ENCODE data around the gene MAP3K8. TPM values are rescaled to one million over a fixed set of nuclear protein-coding genes. Genes with fewer than 3 reads are reported as not detected.

MAP3K8 gene
- total RNA-seq, 4 donors from 2014 or later = 3.2 to 5.3 (median 4.2) TPM

GRCh38 chr10:30389543-30389942, 44.4 kb upstream of the MAP3K8 start:
- Histone ChIP-seq H3K9me3 (no peaks in the 10 kb centered on the region), H3K27ac (no peak overlapping the region), H3K27me3 (peaks cover 0 to 7% (median 0%) of the 10 kb centered on the region in 3 donors), H3K4me1 (peaks cover 0 to 3% of the 10 kb centered on the region in 2 donors), H3K4me3 (no peak overlapping the region), H3K36me3 (no peaks in the 10 kb centered on the region)
- DNase-seq (no peak), ATAC-seq (no peak)
- no peak for TF ChIP-seq CTCF (IDR thresholded peaks at IDR 0.05 in 4 of 5, conservative IDR thresholded peaks at IDR 0.05 in 1 of 5)
- no peak for TF ChIP-seq POLR2A (IDR thresholded peaks at IDR 0.05)
- intact Hi-C loops (cut with DNase I; ENCODE audit: low total_unique reads) = no loop called here
- in situ Hi-C loops (cut with MboI; ENCODE audit: low sequenced_read_pairs in 4 of 4) = no loop called here

- peaks cover 0 to 3% of the 10 kb centered on the region in 2 donors for H3K4me1 ChIP-seq
- intact Hi-C loops (cut with DNase I; ENCODE audit: low total_unique reads) = no loop called here
- in situ Hi-C loops (cut with MboI; ENCODE audit: low sequenced_read_pairs in 4 of 4) = loop anchor here (5.0 to 10.0 kb wide), 3 partner anchors 197 to 205 kb away; no protein-coding TSS in a partner anchor
- H3K27ac ChIP-seq = no peak overlapping the region
- H3K36me3 ChIP-seq = no peaks in the 10 kb centered on the region
- H3K27me3 ChIP-seq = peaks cover 0 to 7% (median 0%) of the 10 kb centered on the region in 3 donors
- no peak overlapping the region for H3K4me3 ChIP-seq
- H3K9me3 ChIP-seq = no peaks in the 10 kb centered on the region
- TF ChIP-seq CTCF (IDR thresholded peaks at IDR 0.05 in 4 of 5, conservative IDR thresholded peaks at IDR 0.05 in 1 of 5) (no peak), POLR2A (IDR thresholded peaks at IDR 0.05) (no peak)
- ATAC-seq = no peak
- DNase-seq = no peak
Measured at GRCh38 chr10:30390207-30390606, 43.8 kb upstream of the MAP3K8 start.

GRCh38 chr10:30391266-30391665, 42.7 kb upstream of the MAP3K8 start:
- intact Hi-C loops (cut with DNase I; ENCODE audit: low total_unique reads) = no loop called here
- no peaks in the 10 kb centered on the region for H3K36me3 ChIP-seq
- no peak overlapping the region for H3K27ac ChIP-seq
- H3K27me3 ChIP-seq = peaks cover 0 to 7% (median 0%) of the 10 kb centered on the region in 3 donors
- DNase-seq (no peak), ATAC-seq (no peak)
- H3K4me3 ChIP-seq = no peak overlapping the region
- H3K4me1 ChIP-seq = peaks cover 0 to 3% of the 10 kb centered on the region in 2 donors
- TF ChIP-seq POLR2A (IDR thresholded peaks at IDR 0.05) (no peak), CTCF (IDR thresholded peaks at IDR 0.05 in 4 of 5, conservative IDR thresholded peaks at IDR 0.05 in 1 of 5) (no peak)
- in situ Hi-C loops (cut with MboI; ENCODE audit: low sequenced_read_pairs in 4 of 4) = loop anchor here (5.0 to 10.0 kb wide), 3 partner anchors 196 to 204 kb away; no protein-coding TSS in a partner anchor
- H3K9me3 ChIP-seq = no peaks in the 10 kb centered on the region

- Histone ChIP-seq H3K9me3 (no peaks in the 10 kb centered on the region), H3K4me1 (peaks cover 0 to 3% of the 10 kb centered on the region in 2 donors), H3K27ac (no peak overlapping the region), H3K4me3 (peak overlapping the region in 2 of 4 donors; percentile 22 to 37), H3K27me3 (peaks cover 0 to 7% (median 0%) of the 10 kb centered on the region in 3 donors), H3K36me3 (no peaks in the 10 kb centered on the region)
- no peak for TF ChIP-seq POLR2A (IDR thresholded peaks at IDR 0.05)
- peak; percentile 80 to 99 (median 91) for TF ChIP-seq CTCF (IDR thresholded peaks at IDR 0.05 in 4 of 5, conservative IDR thresholded peaks at IDR 0.05 in 1 of 5)
- peak; percentile 94 to 97 for ATAC-seq
- in situ Hi-C loops (cut with MboI; ENCODE audit: low sequenced_read_pairs in 4 of 4) = loop anchor here (5.0 to 10.0 kb wide), 3 partner anchors 195 to 202 kb away; no protein-coding TSS in a partner anchor
- intact Hi-C loops (cut with DNase I; ENCODE audit: low total_unique reads) = loop anchor here (1.0 kb wide), 2 partner anchors 142 to 199 kb away; no protein-coding TSS in a partner anchor
- peak; percentile 41 to 52 for DNase-seq
Measured at GRCh38 chr10:30392564-30392990, 41.4 kb upstream of the MAP3K8 start.

Measured in gastrocnemius medialis (tissue), 4 donors.